B cell (primary cell): ENCODE measurements around the gene ZNF618.

Experiments used
- CTCF ChIP-seq: fragments of 200-600 bp; IDR thresholded peaks from one replicate; pipeline ENCODE4 v1.8.0; 2022; ENCODE audit warnings: antibody characterized with exemption, mild to moderate bottlenecking
- EZH2 ChIP-seq: IDR thresholded peaks from 2 replicates; pipeline ENCODE4 v1.6.1; 2012; ENCODE audit warnings: borderline replicate concordance, low read depth, mild to moderate bottlenecking, moderate library complexity, low read length; ENCODE audit not compliant: insufficient read depth, poor library complexity, severe bottlenecking

GRCh38 chr9:113890704-113891103 lies 14.6 kb downstream of the ZNF618 start:
- no peak for TF ChIP-seq CTCF
- no peak for TF ChIP-seq EZH2
